Fibroblast of the conjunctiva (primary cell): ENCODE data around the gene PEX14.
"Not testable (repeated sequence)": the region's sequence is repeated elsewhere in the genome, so short reads cannot be mapped to it uniquely, and the experiment has no call there.

Source experiments
- DNase-seq: peaks from one replicate; pipeline ENCODE4 v3.0.0-alpha.2; 2010; ENCODE audit warnings: low read depth

Gene PEX14

GRCh38 chr1:10494754-10495474 is 20.2 kb downstream of the PEX14 start:
- DNase-seq: no peak

- no peak for DNase-seq
Measured at GRCh38 chr1:10495475-10495817, 20.7 kb downstream of the PEX14 start.

GRCh38 chr1:10495952-10496351 is 21.2 kb downstream of the PEX14 start:
- no peak for DNase-seq

GRCh38 chr1:10497109-10497508 is 22.4 kb downstream of the PEX14 start:
- no peak for DNase-seq

- no peak for DNase-seq
Measured at GRCh38 chr1:10498231-10498630, 23.5 kb downstream of the PEX14 start.

- no peak for DNase-seq
Measured at GRCh38 chr1:10502206-10502605, 27.5 kb downstream of the PEX14 start.

- no peak for DNase-seq
Measured at GRCh38 chr1:10504249-10504648, 29.5 kb downstream of the PEX14 start.

GRCh38 chr1:10506046-10506676 is 31.4 kb downstream of the PEX14 start:
- DNase-seq: not testable (repeated sequence)

GRCh38 chr1:10506677-10507047 is 31.9 kb downstream of the PEX14 start:
- no peak for DNase-seq

- peak; percentile 83 for DNase-seq
Measured at GRCh38 chr1:10507111-10507879, 32.5 kb downstream of the PEX14 start.

GRCh38 chr1:10508511-10508951 is 33.8 kb downstream of the PEX14 start:
- no peak for DNase-seq

GRCh38 chr1:10509809-10510509 is 35.2 kb downstream of the PEX14 start:
- no peak for DNase-seq

GRCh38 chr1:10510520-10511493 is 36.1 kb downstream of the PEX14 start:
- peak; percentile 70 for DNase-seq

GRCh38 chr1:10511494-10511885 is 36.7 kb downstream of the PEX14 start:
- DNase-seq: no peak

GRCh38 chr1:10513199-10513598 is 38.4 kb downstream of the PEX14 start:
- DNase-seq: no peak

GRCh38 chr1:10514490-10515235 is 39.9 kb downstream of the PEX14 start:
- no peak for DNase-seq

GRCh38 chr1:10515301-10515975 is 40.7 kb downstream of the PEX14 start:
- no peak for DNase-seq

GRCh38 chr1:10515976-10516750 is 41.4 kb downstream of the PEX14 start:
- no peak for DNase-seq
